ENCODE data around the gene GALNT13. TPM values are rescaled to one million over a fixed set of nuclear protein-coding genes. Genes with fewer than 3 reads are reported as not detected.

The GALNT13 gene
- total RNA-seq, 2 donors from 2014 or later = 6.0 to 9.8 TPM

DNA sequence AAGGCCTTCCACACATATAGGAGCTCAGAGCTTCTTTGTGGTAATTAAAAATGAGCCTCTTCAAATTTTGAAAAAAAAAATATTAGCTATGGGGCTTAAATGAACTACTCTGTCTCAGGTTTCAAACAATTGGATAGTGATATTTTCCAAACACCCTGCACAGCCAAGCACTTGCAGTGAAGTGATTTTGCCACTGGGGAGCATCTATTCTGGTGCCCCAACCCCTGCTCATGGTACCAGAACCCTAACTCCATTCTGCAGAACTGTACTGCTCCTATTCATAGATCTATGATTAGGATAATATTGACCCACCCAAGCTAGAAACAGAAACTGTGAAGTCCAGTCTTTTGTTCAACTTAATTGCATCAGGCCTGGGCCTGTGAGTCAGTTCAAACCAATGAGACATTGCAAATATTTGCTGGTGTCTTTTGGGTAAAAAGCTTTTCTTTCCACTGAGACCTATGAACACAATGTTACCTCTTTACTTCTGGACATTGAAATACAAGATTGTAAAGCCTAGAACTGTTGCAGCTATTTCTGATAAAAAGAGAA, 324.0 kb downstream of the GALNT13 start:
- H3K4me1 ChIP-seq (ENCODE audit: control insufficient read depth, insufficient read depth, low read length) = no peaks in the 10 kb centered on the region
- no peaks in the 10 kb centered on the region for H3K36me3 ChIP-seq (ENCODE audit: control insufficient read depth, insufficient read depth, low read length)
- no peak overlapping the region for H3K4me3 ChIP-seq (ENCODE audit: low read length)
- H3K9me3 ChIP-seq (ENCODE audit: control insufficient read depth, low read length) = no peaks in the 10 kb centered on the region
- H3K27me3 ChIP-seq (ENCODE audit: control insufficient read depth, insufficient read depth, low read length, poor library complexity, severe bottlenecking) = no peaks in the 10 kb centered on the region
- Mint-ChIP-seq H3K27me3 (ENCODE audit: insufficient read depth) (no peaks in the 10 kb centered on the region), H3K9me3 (no peaks in the 10 kb centered on the region), H3K4me1 (no peaks in the 10 kb centered on the region), H3K36me3 (ENCODE audit: low read depth) (no peaks in the 10 kb centered on the region), H3K4me3 (no peak overlapping the region), H3K27ac (no peak overlapping the region)
- no peak overlapping the region for H3K27ac ChIP-seq (ENCODE audit: low read depth, low read length)
- peak; percentile 48 for DNase-seq
- TF ChIP-seq, protein P1, sequence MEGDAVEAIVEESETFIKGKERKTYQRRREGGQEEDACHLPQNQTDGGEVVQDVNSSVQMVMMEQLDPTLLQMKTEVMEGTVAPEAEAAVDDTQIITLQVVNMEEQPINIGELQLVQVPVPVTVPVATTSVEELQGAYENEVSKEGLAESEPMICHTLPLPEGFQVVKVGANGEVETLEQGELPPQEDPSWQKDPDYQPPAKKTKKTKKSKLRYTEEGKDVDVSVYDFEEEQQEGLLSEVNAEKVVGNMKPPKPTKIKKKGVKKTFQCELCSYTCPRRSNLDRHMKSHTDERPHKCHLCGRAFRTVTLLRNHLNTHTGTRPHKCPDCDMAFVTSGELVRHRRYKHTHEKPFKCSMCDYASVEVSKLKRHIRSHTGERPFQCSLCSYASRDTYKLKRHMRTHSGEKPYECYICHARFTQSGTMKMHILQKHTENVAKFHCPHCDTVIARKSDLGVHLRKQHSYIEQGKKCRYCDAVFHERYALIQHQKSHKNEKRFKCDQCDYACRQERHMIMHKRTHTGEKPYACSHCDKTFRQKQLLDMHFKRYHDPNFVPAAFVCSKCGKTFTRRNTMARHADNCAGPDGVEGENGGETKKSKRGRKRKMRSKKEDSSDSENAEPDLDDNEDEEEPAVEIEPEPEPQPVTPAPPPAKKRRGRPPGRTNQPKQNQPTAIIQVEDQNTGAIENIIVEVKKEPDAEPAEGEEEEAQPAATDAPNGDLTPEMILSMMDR (conservative IDR thresholded peaks at IDR 0.05) = peak; percentile 49
- H3K9ac ChIP-seq (ENCODE audit: extremely low read depth, low read length, poor library complexity, severe bottlenecking) = no peak overlapping the region

DNA sequence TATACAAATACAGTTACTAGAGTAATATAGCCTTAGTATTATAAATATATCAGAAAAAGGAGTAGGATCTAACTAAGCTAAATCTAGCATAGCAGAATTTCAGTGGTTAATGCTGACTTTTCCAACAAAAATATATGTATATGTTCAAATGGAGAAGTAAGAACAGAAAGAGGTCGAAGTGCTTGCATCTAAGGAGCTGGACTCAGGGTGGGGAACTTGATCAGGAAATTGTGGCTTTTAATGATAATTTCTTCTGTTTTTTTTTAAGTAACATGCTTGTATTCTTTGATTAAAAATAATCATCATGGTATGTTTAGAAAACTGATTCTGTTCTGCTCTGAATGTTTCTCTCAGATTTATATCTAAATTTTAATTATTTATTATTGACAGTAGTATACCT, 327.1 kb downstream of the GALNT13 start:
- Mint-ChIP-seq H3K4me3 (no peak overlapping the region), H3K4me1 (no peaks in the 10 kb centered on the region), H3K9me3 (no peaks in the 10 kb centered on the region), H3K27ac (no peak overlapping the region), H3K36me3 (ENCODE audit: low read depth) (no peaks in the 10 kb centered on the region), H3K27me3 (ENCODE audit: insufficient read depth) (no peaks in the 10 kb centered on the region)
- TF ChIP-seq, protein P1 (conservative IDR thresholded peaks at IDR 0.05) = no peak
- no peaks in the 10 kb centered on the region for H3K4me1 ChIP-seq (ENCODE audit: control insufficient read depth, insufficient read depth, low read length)
- H3K4me3 ChIP-seq (ENCODE audit: low read length) = no peak overlapping the region
- no peak for DNase-seq
- no peak overlapping the region for H3K27ac ChIP-seq (ENCODE audit: low read depth, low read length)
- no peak overlapping the region for H3K9ac ChIP-seq (ENCODE audit: extremely low read depth, low read length, poor library complexity, severe bottlenecking)
- no peaks in the 10 kb centered on the region for H3K27me3 ChIP-seq (ENCODE audit: control insufficient read depth, insufficient read depth, low read length, poor library complexity, severe bottlenecking)
- H3K9me3 ChIP-seq (ENCODE audit: control insufficient read depth, low read length) = no peaks in the 10 kb centered on the region
- H3K36me3 ChIP-seq (ENCODE audit: control insufficient read depth, insufficient read depth, low read length) = no peaks in the 10 kb centered on the region
- WGBS, 2 experiments (ENCODE audit: insufficient coverage in 1 of 2, insufficient read length in 1 of 2) = 92% methylated on average over 1 of the region's 1 CpG; no CpG with 5 or more reads in 1 of the 2 experiments

DNA sequence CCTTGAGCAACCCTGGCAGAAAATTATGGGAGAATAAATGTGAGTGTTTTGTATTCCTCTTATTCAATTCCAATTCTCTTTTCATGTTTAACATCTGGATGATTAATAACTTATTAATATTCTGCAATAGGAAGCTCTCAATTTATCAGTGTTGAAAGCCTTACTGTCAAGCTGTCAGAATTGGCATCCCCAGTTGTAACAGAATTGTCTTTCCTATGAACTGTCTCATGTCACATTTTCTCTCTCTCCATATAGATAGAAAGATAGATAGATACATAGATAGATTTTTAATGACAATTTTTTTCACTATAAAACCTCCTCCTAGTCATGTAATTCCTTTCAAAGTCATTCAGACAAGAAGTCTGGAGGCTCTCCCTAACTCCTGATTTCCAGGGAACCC, 331.5 kb downstream of the GALNT13 start:
- no peaks in the 10 kb centered on the region for H3K9me3 Mint-ChIP-seq
- no peaks in the 10 kb centered on the region for H3K36me3 Mint-ChIP-seq (ENCODE audit: low read depth)
- H3K9me3 ChIP-seq (ENCODE audit: control insufficient read depth, low read length) = no peaks in the 10 kb centered on the region
- no peaks in the 10 kb centered on the region for H3K4me1 ChIP-seq (ENCODE audit: control insufficient read depth, insufficient read depth, low read length)
- no peak overlapping the region for H3K9ac ChIP-seq (ENCODE audit: extremely low read depth, low read length, poor library complexity, severe bottlenecking)
- H3K36me3 ChIP-seq (ENCODE audit: control insufficient read depth, insufficient read depth, low read length) = no peaks in the 10 kb centered on the region
- no peaks in the 10 kb centered on the region for H3K27me3 Mint-ChIP-seq (ENCODE audit: insufficient read depth)
- TF ChIP-seq, protein P1 (conservative IDR thresholded peaks at IDR 0.05) = no peak
- no peak overlapping the region for H3K4me3 Mint-ChIP-seq
- H3K4me1 Mint-ChIP-seq = no peaks in the 10 kb centered on the region
- no peak overlapping the region for H3K27ac Mint-ChIP-seq
- H3K27me3 ChIP-seq (ENCODE audit: control insufficient read depth, insufficient read depth, low read length, poor library complexity, severe bottlenecking) = no peaks in the 10 kb centered on the region
- no peak overlapping the region for H3K4me3 ChIP-seq (ENCODE audit: low read length)
- no peak overlapping the region for H3K27ac ChIP-seq (ENCODE audit: low read depth, low read length)
- no peak for DNase-seq
